HG02678 (cell line): ENCODE measurements around the gene OPA3.
A peak's percentile ranks its signal among the peaks of the same experiment; 100 is the strongest.

ENCODE experiments used
- ATAC-seq: cut with Tn5 transposase; IDR thresholded peaks from one replicate; pipeline ENCODE4 v1.9.1; 2021; ENCODE audit warnings: mild to moderate bottlenecking, moderate library complexity; ENCODE audit not compliant: unreplicated experiment

Gene OPA3

GRCh38 chr19:45505996-45506245 lies 78.7 kb downstream of the OPA3 start:
- no peak for ATAC-seq

- ATAC-seq: no peak
Measured at GRCh38 chr19:45505151-45505995, 79.2 kb downstream of the OPA3 start.

GRCh38 chr19:45503909-45504308 lies 80.7 kb downstream of the OPA3 start:
- ATAC-seq: no peak

- ATAC-seq: no peak
Measured at GRCh38 chr19:45502111-45502510, 82.5 kb downstream of the OPA3 start.

- no peak for ATAC-seq
Measured at GRCh38 chr19:45501730-45502014, 82.9 kb downstream of the OPA3 start.

GRCh38 chr19:45500918-45501729 lies 83.5 kb downstream of the OPA3 start:
- ATAC-seq: no peak

- ATAC-seq: no peak
Measured at GRCh38 chr19:45499196-45500180, 85.1 kb downstream of the OPA3 start.

- ATAC-seq: no peak
Measured at GRCh38 chr19:45498411-45499195, 86.0 kb downstream of the OPA3 start, which contains the start of gene PPM1N. TSS of gene PPM1N (plus strand) at chr19:45498443. CDS start at chr19:45498473, 30 bp downstream.

GRCh38 chr19:45497791-45498190 lies 86.8 kb downstream of the OPA3 start:
- no peak for ATAC-seq

- peak; percentile 4 for ATAC-seq
Measured at GRCh38 chr19:45496349-45496953, 88.2 kb downstream of the OPA3 start.

GRCh38 chr19:45495178-45495577 lies 89.4 kb downstream of the OPA3 start:
- ATAC-seq: no peak

- ATAC-seq: no peak
Measured at GRCh38 chr19:45494261-45494916, 90.2 kb downstream of the OPA3 start.

GRCh38 chr19:45492627-45493470 lies 91.8 kb downstream of the OPA3 start:
- ATAC-seq: no peak

- ATAC-seq: no peak
Measured at GRCh38 chr19:45492137-45492626, 92.4 kb downstream of the OPA3 start.

- no peak for ATAC-seq
Measured at GRCh38 chr19:45489216-45489855, 95.3 kb downstream of the OPA3 start.

- no peak for ATAC-seq
Measured at GRCh38 chr19:45488708-45489107, 95.9 kb downstream of the OPA3 start.

- ATAC-seq: peak; percentile 95
Measured at GRCh38 chr19:45485305-45486077, 99.1 kb downstream of the OPA3 start.
